Activated CD8-positive, alpha-beta memory T cell treated with anti-CD3 and anti-CD28 coated beads for 1 hour (primary cell): ENCODE results near the gene RHEB.

Experiments
- DNase-seq, 2 donors: peaks; one replicate each; pipeline ENCODE4 v3.0.0-alpha.2; 2020; ENCODE audit warnings: low read depth in 1 of 2; ENCODE audit errors: extremely low read depth in 1 of 2

The RHEB gene

GRCh38 chr7:151529842-151530241 is 10.1 kb upstream of the RHEB start:
- no peak for DNase-seq

GRCh38 chr7:151524845-151525244 is 5.2 kb upstream of the RHEB start:
- DNase-seq, result no peak

- DNase-seq, result no peak
Observed at GRCh38 chr7:151524331-151524730, 4.6 kb upstream of the RHEB start.

GRCh38 chr7:151520419-151521261 is 945 bp upstream of the RHEB start:
- peak in 1 of 2 donors; percentile 5 for DNase-seq

- DNase-seq, result peak; percentile 18 to 38
Observed at GRCh38 chr7:151518947-151519764, 539 bp downstream of the RHEB start.

GRCh38 chr7:151518105-151518946 is 1.4 kb downstream of the RHEB start:
- DNase-seq, result peak; percentile 25 to 30

- no peak for DNase-seq
Observed at GRCh38 chr7:151517601-151518104, 2.0 kb downstream of the RHEB start.

DNA sequence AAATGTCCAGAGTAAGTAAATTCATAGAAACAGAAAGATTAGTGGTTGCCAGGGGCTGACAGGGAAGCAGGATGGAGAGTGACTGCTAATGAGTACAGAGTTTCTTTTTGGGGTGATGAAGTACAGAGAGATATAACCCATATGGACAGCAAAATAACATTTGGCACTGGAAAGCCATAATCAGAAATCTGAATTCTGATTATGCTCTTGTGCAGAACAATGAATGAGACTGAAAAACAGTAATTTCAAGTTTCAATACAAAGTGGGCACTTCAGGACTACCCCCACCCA is 4.5 kb downstream of the RHEB start:
- no peak for DNase-seq

GRCh38 chr7:151514461-151515275 is 5.0 kb downstream of the RHEB start:
- DNase-seq, result no peak

DNA sequence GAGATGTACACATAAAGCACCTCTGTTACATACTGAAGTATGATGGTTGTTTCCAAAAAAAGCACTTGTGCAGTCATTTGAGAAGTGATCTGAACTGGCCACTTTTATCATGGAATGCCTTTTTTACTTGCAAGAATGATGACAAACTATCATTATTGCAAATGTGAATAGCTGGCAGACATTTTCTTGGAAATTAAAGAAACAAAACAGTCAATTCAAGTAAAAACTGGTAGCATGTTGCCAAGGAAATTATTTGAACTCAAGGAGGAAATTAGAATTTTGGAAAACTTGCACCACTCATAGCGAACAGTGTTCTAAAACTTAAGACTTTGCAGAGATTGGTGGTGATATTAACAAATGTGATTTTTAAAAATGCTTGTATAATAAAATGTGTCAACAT is 6.6 kb downstream of the RHEB start:
- no peak for DNase-seq

DNA sequence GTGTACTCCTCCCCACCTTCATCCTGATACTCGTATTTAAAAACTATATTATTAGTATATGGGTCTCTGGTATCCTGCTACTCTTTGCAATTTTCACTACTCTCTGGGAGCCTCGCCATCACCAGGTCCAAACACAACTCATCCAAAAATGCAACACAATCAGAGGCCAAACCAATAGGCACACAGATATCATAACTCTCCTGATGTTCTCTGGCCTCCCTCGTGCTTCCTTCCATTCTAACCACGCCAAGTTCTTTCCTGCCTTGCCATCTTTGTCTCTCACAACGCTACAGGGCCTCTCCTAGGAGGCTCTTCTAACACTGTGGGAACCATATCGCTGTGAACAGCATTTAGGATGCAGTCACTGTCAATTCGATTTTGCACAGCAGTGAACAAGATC is 7.3 kb downstream of the RHEB start:
- DNase-seq, result no peak

- no peak for DNase-seq
Observed at GRCh38 chr7:151511946-151512345, 7.7 kb downstream of the RHEB start.

GRCh38 chr7:151511270-151511669 is 8.4 kb downstream of the RHEB start:
- DNase-seq, result no peak

GRCh38 chr7:151509670-151510333 is 9.9 kb downstream of the RHEB start:
- DNase-seq, result no peak

DNA sequence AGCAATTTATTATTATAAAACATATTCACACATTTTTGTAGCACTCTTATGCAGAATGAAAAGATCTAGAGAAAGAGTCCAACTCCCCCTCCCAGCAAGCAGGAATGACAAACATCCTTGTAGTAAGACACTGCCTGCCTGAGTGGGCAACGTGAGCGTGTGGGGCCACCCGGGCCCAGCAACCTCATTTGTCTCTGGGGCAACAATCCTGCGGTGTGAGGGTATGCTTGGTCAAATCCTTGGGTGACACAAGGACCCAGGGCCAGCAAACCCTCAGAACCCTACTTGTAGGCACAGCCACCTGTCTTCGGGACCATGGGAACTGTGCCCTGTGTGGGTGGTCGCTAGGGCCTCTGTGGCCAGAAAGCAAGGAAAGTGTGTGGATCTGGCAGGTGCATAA is 10.7 kb downstream of the RHEB start:
- DNase-seq, result no peak

GRCh38 chr7:151507806-151508205 is 11.9 kb downstream of the RHEB start:
- no peak for DNase-seq

- DNase-seq, result no peak
Observed at GRCh38 chr7:151506901-151507382, 12.8 kb downstream of the RHEB start.

- DNase-seq, result no peak
Observed at GRCh38 chr7:151505836-151506468, 13.7 kb downstream of the RHEB start.

DNA sequence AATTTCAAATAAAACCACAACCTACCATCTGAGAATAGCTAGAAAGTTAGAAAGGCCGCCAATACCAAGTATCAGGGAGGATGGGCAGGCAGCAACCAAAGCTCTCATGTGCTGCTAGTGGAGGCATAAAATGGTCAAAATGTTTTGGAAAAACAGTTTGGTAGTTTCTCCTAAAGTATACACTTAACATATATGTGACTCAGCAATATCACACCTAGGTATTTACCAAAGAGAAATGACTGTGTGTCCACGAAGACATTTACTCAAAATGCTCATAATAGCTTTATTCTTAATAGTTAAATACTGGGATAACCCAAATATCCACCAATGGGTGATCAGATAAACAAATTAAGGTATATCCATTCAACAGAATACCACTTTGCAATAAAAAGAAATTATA is 14.3 kb downstream of the RHEB start:
- no peak for DNase-seq
